Thyroid gland (tissue), 4 donors: ENCODE results near the gene RPS14. TPM values are rescaled to one million over a fixed set of nuclear protein-coding genes. Genes with fewer than 3 reads are reported as not detected.

Experiments
- DNase-seq, 2 donors: peaks; one replicate each; pipeline ENCODE4 v3.0.0-alpha.2; 2019
- H3K27ac ChIP-seq, 3 donors: fragments of 200-600 bp; sonication (generic); 1 replicate in 2 of 3; 2 replicates in 1 of 3; pipeline ENCODE4 v1.5.1; 2016 to 2019; ENCODE audit warnings: mild to moderate bottlenecking in 1 of 3, moderate library complexity in 1 of 3
- H3K27me3 ChIP-seq: fragments of 200-600 bp; sonication (generic); one replicate; pipeline ENCODE4 v1.5.1; 2019
- H3K36me3 ChIP-seq, 2 donors: fragments of 200-600 bp; sonication (generic); one replicate each; pipeline ENCODE4 v1.5.1; 2016 to 2019
- H3K4me1 ChIP-seq, 2 donors: fragments of 200-600 bp; sonication (generic); one replicate each; pipeline ENCODE4 v1.5.1; 2017 to 2019
- H3K4me3 ChIP-seq, 3 donors: fragments of 200-600 bp; sonication (generic); replicated peaks in 1 of 3; 1 replicate in 2 of 3; 2 replicates in 1 of 3; pipeline ENCODE4 v1.5.1; 2016; ENCODE audit warnings: mild to moderate bottlenecking in 1 of 3
- H3K9me3 ChIP-seq: fragments of 200-600 bp; sonication (generic); one replicate; pipeline ENCODE4 v1.5.1; 2017
- CTCF ChIP-seq, 6 experiments: fragments of 200-600 bp in 3 of 6; fragments of 450-650 bp in 3 of 6; sonication (generic) in 3 of 6; IDR thresholded peaks; one replicate each; pipeline ENCODE4 v1.5.1; 2016 to 2019; ENCODE audit warnings: antibody characterized with exemption in 6 of 6, mild to moderate bottlenecking in 2 of 6, inconsistent platforms in 1 of 6, moderate library complexity in 1 of 6
- POLR2A ChIP-seq, 2 donors: fragments of 450-650 bp; IDR thresholded peaks; one replicate each; pipeline ENCODE4 v1.6.1; 2017; ENCODE audit warnings: antibody characterized with exemption in 2 of 2, mild to moderate bottlenecking in 2 of 2, moderate library complexity in 1 of 2
- WGBS, 2 donors: methylation state at CpG; one replicate each; pipeline ENCODE4 v1.1.5; 2017; 5-methylcytosine and 5-hydroxymethylcytosine counted together
- intact Hi-C: fragments of 100-400 bp; cut with DNase I; formaldehyde crosslinking; loops from one replicate; pipeline ENCODE4 v1.15.1; 2023
- total RNA-seq, 4 donors: library from RNA; depleted of rRNA; stranded (reverse); fragments of >200 nt; gene quantifications; one replicate each; pipeline ENCODE4 v1.2.3, GENCODE V29; 2016

RPS14 gene
- total RNA-seq, 4 donors from 2014 or later, result 2,017 to 5,540 (median 2,786) TPM

- Histone ChIP-seq H3K4me3 (no peak overlapping the region), H3K4me1 (peaks cover 8 to 9% of the 10 kb centered on the region in 2 donors), H3K27me3 (no peaks in the 10 kb centered on the region), H3K36me3 (peaks cover 40 to 45% of the 10 kb centered on the region in 2 donors), H3K9me3 (no peaks in the 10 kb centered on the region), H3K27ac (no peak overlapping the region)
- TF ChIP-seq POLR2A (IDR thresholded peaks at IDR 0.05) (no peak), CTCF (IDR thresholded peaks at IDR 0.05) (no peak)
- WGBS, 2 donors, result 83 to 87% methylated on average over 15 of the region's 15 CpGs
- intact Hi-C loops, result no loop called here
- no peak for DNase-seq
Observed at GRCh38 chr5:150443242-150444075, 6.1 kb downstream of the RPS14 start.

GRCh38 chr5:150442699-150443080, 6.8 kb downstream of the RPS14 start:
- no peaks in the 10 kb centered on the region for H3K9me3 ChIP-seq
- peaks cover 40 to 45% of the 10 kb centered on the region in 2 donors for H3K36me3 ChIP-seq
- WGBS, 2 donors, result 84 to 91% methylated on average over 6 of the region's 6 CpGs
- H3K27me3 ChIP-seq, result no peaks in the 10 kb centered on the region
- no peak for DNase-seq
- peaks cover under 1 to 2% of the 10 kb centered on the region in 2 donors for H3K4me1 ChIP-seq
- no peak overlapping the region for H3K27ac ChIP-seq
- no peak for TF ChIP-seq POLR2A (IDR thresholded peaks at IDR 0.05)
- TF ChIP-seq CTCF (IDR thresholded peaks at IDR 0.05), result no peak
- H3K4me3 ChIP-seq, result no peak overlapping the region
- intact Hi-C loops, result no loop called here

- WGBS, 2 donors, result 56 to 69% methylated on average over 18 of the region's 18 CpGs
Observed at GRCh38 chr5:150441813-150442698, 7.5 kb downstream of the RPS14 start.

GRCh38 chr5:150440948-150441812, 8.4 kb downstream of the RPS14 start:
- no peaks in the 10 kb centered on the region for H3K4me1 ChIP-seq
- no peaks in the 10 kb centered on the region for H3K9me3 ChIP-seq
- whole genome bisulfite sequencing, 2 donors, result 90 to 91% methylated on average over 12 of the region's 12 CpGs
- H3K27ac ChIP-seq, result no peak overlapping the region
- H3K4me3 ChIP-seq, result no peak overlapping the region
- H3K36me3 ChIP-seq, result peaks cover 27 to 31% of the 10 kb centered on the region in 2 donors
- intact Hi-C loops, result no loop called here
- no peaks in the 10 kb centered on the region for H3K27me3 ChIP-seq
- TF ChIP-seq CTCF (IDR thresholded peaks at IDR 0.05) (no peak), POLR2A (IDR thresholded peaks at IDR 0.05) (no peak)
- no peak for DNase-seq

More at GRCh38 chr5:150441813-150442698, 7.5 kb downstream of the RPS14 start:
- DNase-seq, result no peak
- H3K27ac ChIP-seq, result no peak overlapping the region
- H3K9me3 ChIP-seq, result no peaks in the 10 kb centered on the region
- H3K27me3 ChIP-seq, result no peaks in the 10 kb centered on the region
- intact Hi-C loops, result no loop called here
- H3K4me3 ChIP-seq, result no peak overlapping the region
- no peak for TF ChIP-seq POLR2A (IDR thresholded peaks at IDR 0.05)
- no peak for TF ChIP-seq CTCF (IDR thresholded peaks at IDR 0.05)
- H3K4me1 ChIP-seq, result no peaks in the 10 kb centered on the region
- peaks cover 36 to 40% of the 10 kb centered on the region in 2 donors for H3K36me3 ChIP-seq
